AG09319 (cell line): ENCODE measurements around the gene TMEM238.

ENCODE experiments used
- DNase-seq: peaks from one replicate; pipeline ENCODE4 v3.0.0-alpha.2; 2010; ENCODE audit warnings: low read depth; ENCODE audit errors: extremely low read depth
- CTCF ChIP-seq: IDR thresholded peaks from 2 replicates; pipeline ENCODE4 v1.5.1; 2011; ENCODE audit warnings: low read depth, mild to moderate bottlenecking, inconsistent platforms, low read length, moderate library complexity

Gene TMEM238

GRCh38 chr19:55384131-55384919 is at the start of gene TMEM238:
Gene TMEM238 (minus strand): TSS chr19:55384292. CDS start chr19:55384259, 33 bp downstream.
- no peak for TF ChIP-seq CTCF
- DNase-seq: no peak

- no peak for TF ChIP-seq CTCF
- DNase-seq: no peak
Measured at GRCh38 chr19:55433292-55433691, 49.2 kb upstream of the TMEM238 start.

- DNase-seq: no peak
- TF ChIP-seq CTCF: no peak
Measured at GRCh38 chr19:55432241-55432959, 48.3 kb upstream of the TMEM238 start.

GRCh38 chr19:55431183-55431582 is 47.1 kb upstream of the TMEM238 start:
- TF ChIP-seq CTCF: no peak
- no peak for DNase-seq

GRCh38 chr19:55426042-55426441 is 42.0 kb upstream of the TMEM238 start:
- no peak for DNase-seq
- no peak for TF ChIP-seq CTCF

GRCh38 chr19:55424518-55424917 is 40.4 kb upstream of the TMEM238 start:
- no peak for TF ChIP-seq CTCF
- DNase-seq: no peak
